ENCODE results near the gene PLA2G4E.

PLA2G4E gene

DNA sequence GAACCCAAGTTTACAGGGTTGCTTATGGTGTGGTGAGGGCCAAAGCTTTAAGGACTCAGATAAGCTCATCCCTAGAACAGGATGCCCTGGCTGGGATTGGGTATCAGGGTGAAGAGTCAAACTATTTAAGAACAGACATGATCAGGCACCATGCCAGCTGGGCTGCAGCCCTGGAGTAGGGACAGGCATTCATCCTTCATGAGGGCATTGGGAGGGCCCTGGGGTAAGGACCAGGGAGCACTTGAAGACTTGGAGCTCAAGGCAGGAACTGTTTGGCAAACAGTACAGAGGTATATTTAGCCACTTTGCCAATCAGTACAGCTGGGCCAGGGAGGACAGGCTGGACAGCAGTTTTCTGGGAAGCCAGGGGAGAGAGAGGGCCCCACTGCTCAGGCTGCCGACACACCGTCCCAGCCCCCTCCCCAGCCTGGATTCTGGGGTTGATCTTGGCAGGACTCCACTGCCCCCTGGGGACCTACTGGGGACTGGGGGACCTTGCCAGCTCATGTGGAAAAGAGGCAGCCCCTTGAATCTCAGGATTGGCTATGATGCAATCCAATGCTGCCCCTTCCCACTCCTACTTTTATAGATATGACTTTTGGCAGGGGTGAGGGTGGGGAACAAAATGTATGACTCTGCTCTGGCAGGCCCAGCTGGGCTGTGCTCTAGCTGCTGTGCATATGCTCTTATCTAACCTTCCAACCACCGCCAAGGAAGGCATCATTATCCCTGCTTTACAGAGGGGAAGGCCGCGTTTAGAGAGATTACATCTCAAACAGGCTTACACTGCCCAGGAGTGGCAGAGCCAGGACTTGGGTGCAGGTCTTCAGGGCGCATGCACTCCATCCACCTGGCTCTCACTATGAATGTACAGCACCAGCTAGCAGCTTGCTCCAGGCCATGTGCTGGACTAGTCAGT lies 2.3 kb downstream of the PLA2G4E start:
- no peak for DNase-seq (ENCODE audit: low read depth)

DNA sequence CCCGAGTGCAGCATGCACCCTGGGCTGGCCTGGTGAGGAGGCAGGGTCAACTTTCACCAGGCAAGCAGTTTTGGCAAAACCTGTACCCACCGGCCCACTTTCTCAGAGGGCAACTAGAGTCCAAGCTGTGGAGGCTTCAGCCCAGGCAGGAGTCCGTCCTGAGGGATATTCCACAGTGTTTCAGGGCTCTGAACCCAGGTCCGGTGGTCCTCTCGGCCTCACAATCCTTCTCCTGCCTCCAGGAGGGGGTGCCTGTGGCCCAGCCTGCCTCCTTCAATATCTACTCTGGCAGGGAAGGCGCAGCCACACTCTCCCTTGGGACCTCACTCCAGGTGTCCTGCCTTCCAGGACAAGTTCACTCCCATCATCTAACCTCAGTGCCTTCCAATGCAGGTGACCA lies 3.9 kb downstream of the PLA2G4E start:
- no peak for DNase-seq (ENCODE audit: low read depth)

DNA sequence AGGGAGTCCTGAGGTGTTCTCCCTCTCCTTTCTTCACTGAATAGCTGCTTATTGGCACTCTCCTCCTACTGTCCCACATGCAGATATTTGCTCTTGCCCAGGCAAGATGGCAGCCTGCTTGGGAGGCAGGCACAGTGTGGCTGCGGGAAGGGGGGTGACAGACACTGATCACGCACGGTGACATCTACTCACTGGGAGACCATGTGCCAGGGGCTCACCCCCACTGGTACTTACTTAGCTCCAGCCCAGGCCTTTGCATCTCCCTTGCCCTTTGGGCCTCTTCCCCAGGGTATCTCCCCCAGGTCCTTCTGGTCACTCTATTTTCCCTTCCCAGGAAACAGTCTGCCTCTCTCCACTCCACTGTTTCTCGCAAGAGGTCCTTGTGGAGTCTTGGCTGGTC lies 6.4 kb downstream of the PLA2G4E start:
- no peak for DNase-seq (ENCODE audit: low read depth)

DNA sequence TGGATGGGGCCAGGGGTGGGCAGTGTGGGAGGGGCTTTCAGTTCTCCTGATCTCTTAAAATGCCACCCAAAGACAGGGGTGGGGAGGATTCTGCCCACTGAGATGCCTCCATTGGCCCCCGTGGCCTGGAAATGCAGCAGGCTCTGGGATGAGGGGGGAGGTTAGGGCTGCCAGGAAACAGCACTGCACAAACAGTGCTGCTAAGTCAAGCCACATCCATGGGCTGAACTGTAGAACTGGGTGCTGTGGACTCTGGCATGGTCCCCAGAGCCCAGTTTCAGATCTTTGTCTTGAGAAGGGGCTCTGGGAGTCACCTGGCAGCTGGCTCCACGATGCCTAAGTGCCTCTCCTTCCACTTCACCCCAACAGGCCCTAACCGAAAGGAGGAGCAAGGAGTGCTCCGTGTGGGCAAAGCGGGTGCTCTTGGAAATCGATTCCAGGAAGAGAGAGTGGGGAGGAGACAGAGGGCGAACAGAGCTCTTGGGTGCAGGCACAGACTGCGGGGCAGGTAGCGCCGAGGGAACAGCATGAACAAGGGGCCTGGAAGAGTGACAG lies 7.8 kb downstream of the PLA2G4E start:
- no peak for DNase-seq (ENCODE audit: low read depth)

DNA sequence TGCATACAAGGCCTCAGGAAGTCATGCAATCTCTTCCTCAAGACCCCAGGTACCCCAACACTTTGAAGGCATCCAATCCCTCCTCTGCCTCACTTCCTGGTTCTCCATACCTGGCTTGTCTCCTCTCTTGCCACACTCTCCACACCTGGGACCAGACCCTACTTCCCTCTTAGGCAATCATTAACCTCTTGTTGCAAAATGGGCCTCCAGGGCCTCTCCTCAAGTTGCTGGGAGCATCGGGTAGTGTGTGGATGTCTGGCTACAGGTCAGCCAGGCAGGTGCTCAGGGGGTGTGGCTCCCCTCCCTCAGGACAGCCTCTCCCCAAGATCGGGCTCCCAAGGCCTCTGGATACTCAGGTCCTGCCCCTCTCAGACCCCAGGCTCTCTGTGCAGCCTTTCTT lies 8.6 kb downstream of the PLA2G4E start:
- no peak for DNase-seq (ENCODE audit: low read depth)

DNA sequence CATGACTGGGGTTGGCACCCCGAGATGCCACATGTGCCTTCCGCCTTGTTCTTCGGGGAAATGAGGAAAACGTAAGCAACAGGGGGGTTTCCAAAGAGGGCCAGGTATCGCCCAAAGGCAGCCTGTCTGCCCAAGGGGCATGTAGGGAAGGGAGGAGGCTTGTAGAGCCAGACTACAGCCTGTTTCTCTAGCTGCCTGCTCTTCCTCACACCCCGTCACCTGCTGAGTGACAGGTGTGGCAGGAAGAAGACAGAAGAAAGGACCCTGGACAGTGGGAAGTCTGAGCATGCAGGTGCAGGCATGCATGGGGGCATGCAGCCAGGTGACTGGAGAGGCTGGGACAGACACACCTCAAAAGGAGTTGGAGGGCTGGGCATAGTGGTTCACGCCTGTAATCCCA lies 9.8 kb downstream of the PLA2G4E start:
- no peak for DNase-seq (ENCODE audit: low read depth)

DNA sequence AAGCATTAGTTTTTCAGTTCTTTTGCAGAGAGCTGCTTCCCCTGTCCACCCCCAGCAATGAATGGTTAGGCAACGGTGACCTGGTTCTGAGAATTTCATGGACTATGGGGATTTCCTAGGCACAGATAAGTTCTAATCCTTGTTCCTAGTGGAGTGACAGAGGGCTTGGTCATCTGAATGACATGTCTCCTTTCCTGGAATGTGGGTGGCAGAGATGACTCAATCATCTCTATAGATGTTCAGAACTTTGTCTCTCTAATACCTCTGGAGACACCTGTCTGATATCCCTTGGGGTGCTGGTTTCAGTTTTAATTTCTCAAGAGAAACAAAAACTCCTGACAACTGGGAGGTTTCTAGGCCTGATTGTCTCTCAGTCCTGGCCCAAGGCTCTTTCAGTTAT lies 10.4 kb downstream of the PLA2G4E start:
- no peak for DNase-seq (ENCODE audit: low read depth)

DNA sequence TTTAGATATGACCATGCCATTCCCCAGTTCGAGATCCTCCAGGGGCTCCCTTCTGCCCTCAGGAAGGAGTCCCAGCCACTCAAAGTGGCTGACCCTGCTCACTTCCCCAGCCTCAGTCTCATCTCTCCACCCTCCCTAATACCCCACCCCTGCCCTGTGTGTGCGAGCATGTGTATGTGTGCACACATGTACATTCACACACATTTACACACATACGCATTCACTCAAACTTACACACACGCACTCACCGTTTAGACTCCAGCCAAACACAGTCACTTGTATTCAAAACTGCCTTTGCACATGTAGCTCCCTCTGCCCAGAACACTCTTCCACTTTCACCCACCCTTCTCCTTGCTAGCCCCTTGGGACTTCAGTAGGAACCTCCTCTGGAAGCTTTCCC lies 11.4 kb downstream of the PLA2G4E start:
- no peak for DNase-seq (ENCODE audit: low read depth)

DNA sequence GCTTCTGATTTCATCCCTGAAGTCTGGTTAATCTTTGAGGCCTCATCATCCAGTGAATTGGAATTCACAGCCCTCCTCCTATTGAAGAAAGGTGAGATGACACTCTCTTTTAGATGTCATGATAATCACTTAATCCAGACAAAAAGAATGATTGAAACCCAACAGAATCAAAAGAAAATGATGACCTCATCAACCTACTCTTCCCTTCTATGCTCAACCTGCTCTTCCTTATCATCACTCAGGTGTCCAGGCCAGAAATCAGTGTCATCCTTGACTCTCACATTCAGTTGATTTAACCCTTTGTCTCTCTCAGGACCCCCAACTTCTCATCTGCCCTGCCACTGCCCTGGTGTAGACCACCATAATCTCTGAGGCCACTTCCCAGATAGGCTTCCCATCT lies 11.8 kb downstream of the PLA2G4E start:
- DNase-seq (ENCODE audit: low read depth), result no peak

DNA sequence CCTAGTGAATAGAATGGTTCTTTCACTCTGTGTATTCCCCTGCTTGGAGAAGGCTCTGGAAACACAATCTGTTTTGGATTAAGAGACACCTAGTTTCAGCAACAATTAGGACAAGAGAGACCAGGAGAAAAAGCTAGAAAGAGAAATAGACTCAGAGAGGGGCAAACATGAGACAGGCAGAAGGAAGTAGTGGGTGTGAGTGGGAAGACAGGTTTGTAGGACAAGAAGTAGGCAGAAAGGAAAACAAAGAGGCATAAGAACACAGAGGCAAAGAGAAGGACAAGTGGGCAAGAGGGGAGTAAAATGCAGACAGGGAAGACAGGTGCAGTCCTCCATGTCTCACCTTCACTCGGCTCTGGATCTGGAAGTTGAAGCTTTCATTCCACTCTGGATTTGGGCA lies 13.5 kb downstream of the PLA2G4E start:
- DNase-seq (ENCODE audit: low read depth), result no peak

DNA sequence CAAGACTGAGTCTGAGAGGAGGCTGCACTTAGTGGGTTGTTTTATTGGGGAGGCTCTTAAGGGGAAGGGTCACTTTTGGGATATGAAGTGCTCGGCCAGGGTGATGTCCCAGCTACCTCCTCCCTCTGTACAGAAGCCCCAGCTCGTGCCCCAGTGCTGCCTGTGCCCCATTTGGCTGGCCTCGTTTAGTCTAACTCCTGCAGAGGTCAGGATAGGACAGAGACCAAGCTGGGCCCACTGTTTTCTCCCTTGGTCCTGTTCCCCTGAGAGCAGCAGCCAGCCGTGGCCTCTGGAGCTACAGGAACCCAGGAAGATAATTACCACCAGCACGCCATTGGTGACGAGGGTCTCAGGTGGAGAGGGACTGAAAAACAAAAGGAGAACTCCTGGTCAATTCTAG lies 18.5 kb downstream of the PLA2G4E start:
- DNase-seq (ENCODE audit: low read depth), result no peak

DNA sequence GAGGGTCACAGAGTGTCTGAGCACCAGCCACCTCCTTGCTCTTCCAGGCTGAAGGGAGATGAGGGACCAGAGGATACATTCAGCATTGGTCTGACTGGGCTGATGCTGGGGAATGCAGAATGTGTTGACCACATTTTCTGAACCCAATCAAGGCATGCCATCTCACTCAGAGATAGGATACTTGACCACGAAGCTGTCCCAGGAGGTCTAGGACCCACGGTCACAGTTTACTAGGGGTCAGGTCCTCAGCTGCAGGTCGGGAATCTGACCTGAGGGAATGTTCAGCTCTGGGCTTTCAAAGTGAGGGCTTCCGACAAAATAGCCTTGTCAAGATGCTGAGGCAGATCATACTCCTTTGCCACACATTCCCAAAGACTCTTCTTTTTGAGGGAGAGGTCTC lies 19.6 kb downstream of the PLA2G4E start:
- DNase-seq (ENCODE audit: low read depth), result no peak

DNA sequence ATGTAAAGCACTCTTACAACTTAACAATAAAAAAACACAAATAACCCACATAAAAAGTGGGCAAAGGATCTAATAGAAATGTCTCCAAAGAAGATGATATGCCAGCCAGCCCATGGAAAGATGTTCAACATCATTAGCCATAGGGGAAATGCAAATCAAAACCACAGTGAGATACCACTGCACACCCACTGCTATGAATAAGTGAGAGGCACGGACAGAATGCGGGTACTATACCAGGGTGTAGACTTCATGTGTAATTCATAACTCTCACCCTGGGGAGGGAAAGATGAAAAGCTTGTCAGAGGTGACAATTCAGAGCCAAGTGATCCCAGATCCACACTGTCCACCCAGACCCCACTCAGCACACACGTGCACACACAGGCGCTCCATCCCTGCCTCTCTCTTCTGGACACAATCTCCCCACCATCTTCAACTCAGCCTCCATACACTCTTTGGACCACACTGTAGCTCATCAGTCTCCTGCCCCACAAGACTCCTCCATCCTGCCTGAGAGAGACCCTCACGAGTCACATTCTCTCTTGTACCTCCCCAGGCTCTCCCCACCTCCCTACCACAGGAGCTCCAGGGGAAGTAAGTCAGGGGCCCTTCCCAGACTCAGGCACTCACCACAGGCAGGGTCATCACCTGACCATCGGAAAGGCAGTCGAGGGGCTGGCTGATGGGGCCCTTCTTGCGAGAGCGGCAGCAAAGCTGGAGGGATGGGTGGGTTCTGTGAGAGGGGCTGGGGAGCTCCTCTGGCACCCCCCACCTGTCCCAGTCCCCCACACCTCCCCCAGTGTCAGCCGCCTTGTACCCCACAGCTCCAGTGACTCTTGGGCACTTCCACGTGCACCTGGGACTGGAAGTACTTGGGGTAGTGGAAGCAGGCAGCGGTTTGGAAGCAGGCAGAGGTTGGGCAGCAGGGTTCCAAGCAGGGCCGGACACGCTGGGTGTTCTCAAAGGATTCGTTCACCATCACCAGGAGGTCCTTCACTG lies 21.3 kb downstream of the PLA2G4E start:
- no peak for DNase-seq (ENCODE audit: low read depth)

DNA sequence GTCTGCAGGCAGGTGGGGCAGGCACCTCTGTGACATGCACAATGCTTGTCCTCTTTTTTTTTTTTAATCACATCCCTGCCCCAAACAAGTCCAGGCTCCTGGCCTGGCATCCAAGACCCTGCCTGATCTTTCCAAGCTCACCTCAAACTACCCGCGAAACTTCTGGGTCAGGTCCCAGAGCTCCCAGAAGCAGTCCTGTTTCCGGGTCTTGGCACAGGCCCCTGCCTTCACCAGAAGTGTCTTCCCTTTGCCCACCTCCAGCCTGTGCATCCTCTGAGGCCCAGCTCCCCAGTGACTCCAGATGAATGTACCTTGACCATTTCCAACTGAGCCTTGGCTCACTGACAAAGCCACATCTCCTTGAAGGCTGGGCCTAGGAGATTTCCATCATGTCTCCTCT lies 23.0 kb downstream of the PLA2G4E start:
- DNase-seq (ENCODE audit: low read depth), result no peak

DNA sequence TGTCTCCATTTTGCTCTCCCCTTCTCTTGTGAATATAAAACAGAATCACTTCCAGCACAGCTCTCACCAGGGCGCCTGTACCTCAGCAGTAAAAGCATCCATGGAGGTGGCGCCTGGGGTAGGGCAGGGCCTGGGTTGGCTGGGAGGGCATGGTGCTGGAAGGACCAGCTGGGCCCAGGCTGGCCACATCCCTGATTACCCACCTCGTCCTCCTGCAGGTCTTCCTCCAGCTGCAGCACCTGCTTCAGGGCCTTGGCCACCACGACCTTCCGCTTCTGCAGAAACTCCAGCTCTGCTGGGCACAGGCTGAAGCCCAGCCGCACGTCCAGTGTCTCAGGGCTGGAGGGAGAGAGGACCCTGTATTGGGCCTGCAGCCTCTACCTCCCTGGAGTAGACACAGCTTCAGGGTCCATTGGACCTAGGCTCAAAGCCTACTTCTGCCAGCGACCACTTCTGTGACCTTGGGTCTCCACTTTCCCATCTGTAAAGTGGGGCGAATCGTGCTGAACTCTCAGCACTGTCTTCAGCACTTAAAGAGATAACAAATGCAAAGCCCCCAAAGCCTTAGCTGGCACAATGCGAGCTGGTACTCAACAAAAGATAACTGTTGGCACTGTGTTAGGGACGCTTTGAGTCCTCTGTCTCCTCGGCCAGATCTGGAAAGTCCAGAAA lies 23.8 kb downstream of the PLA2G4E start:
- DNase-seq (ENCODE audit: low read depth), result no peak

DNA sequence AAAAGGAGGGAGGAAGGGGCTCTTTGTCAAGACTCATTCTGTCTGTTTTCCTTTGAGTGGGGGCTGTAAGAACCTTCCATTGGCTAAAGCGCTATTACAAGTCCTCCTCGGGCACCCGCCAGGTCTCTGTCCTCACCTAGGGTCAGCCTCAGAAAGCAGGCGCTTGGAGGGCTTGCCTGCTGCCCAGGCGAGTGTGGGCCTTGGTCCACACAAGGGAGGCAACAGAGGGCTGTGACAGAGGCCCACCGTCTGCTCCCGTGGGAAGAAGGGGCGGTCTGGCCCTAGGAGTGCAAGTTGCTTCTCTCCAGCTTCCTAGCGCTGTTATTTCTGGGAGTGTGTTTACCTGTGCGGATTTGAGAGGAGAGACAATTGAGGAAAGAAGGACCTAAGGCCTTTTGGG lies 24.5 kb downstream of the PLA2G4E start:
- no peak for DNase-seq (ENCODE audit: low read depth)

DNA sequence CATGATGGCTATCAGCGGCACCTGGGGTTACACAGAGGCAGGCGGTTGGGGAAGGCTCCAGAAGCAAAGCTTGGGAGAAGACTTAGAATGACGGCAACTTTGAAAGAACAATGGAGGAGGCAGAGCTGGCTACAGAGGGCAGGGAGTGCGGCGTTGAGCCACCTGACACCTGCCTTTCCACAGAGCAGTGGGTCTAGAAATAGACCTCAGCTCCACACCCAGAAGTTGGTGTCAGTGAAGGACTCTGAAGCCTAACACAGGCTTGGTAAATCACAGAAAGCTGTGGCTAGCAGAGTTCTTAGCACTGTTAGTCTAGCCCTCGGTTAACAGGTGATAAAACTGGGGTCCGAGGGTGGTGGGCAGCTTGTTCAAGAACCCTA lies 25.4 kb downstream of the PLA2G4E start:
- no peak for DNase-seq (ENCODE audit: low read depth)

DNA sequence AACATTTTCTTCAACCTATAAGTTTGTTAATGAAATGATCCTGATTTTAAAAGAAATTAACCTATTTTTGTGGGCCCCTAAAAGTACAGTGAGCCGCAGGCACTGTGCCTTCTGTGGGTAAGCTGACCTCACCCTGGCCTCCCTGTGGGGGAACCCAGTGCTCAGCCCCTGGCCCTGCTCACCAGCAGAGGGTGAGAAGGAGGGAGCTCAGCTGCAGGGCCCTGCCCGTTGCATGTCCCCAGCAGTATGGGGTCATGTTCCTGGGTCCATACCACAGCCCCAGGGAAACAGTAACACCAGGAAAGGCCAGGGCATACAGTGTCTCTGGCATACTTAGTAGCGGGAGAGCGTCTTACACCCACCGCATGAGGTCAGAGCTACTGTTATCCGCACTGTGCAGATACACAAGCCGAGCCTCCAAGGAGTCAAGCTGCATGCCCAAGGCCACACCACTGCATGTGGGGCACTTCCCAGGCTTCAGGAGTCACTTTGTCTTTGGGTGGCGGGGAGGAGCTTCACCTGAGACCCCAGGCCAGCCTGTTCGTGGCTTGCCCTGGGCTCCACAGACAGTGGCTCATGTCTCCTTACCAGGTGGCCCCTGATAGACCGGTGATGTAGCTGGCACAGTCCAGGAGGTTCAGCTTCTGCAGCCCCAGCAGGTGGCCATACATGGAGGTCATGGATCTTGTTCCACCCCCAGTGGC lies 25.9 kb downstream of the PLA2G4E start:
- DNase-seq (ENCODE audit: low read depth), result no peak

DNA sequence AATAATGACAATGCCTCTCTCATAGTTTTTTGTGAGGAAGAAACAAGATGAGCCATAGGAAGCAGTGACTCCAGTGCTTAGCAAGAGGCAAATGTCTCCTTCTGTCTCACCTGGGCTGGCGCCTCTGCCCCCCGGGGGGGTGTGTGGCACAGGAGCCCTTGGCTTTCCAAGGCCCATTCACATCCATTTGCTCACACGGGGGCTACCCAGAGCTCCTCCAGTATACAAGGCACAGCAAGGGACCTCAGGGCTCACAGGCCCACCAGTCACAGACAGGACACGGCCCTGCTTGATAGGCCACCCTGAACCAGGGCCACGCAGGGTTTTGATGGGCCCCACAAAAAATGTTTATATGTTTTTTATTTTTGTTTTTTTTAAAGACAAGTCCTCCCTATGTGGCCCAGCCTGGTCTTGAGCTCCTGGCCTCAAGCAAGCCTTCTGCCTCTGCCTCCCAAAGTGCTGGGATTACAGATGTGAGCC lies 26.6 kb downstream of the PLA2G4E start:
- no peak for DNase-seq (ENCODE audit: low read depth)

DNA sequence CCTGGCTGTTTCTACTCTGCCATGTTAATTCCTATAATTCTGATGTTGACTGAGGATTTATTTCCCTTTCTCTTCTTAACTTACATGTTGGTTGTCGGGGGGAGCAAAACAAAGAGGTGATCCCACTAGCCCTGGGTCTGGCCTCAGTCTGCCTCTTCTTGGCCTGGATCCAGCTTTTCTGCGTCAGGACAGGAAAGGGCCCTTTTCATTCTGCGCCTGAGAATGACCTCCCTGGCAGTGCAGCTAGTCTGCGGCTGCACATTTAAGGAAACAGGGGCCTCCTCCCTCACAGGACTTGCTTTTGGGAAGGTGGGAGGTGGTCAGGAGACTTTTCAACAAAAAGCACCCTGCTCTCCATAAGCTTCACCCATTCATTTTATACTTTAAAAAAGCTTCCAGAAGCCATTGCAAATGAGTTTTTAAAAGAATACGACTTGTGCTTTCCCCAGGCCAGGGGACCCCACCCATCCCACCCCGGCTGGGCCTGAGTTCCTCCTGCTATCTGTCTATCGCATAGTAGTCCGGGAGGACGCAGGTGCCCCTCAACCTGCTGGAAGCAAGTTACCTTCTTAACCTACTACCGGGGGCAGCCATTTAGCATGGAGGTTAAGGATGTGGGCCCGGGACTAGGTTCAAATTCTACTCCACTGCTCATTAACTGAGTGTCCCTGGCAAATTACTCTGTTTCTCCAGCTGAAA lies 27.2 kb downstream of the PLA2G4E start:
- DNase-seq (ENCODE audit: low read depth), result no peak

DNA sequence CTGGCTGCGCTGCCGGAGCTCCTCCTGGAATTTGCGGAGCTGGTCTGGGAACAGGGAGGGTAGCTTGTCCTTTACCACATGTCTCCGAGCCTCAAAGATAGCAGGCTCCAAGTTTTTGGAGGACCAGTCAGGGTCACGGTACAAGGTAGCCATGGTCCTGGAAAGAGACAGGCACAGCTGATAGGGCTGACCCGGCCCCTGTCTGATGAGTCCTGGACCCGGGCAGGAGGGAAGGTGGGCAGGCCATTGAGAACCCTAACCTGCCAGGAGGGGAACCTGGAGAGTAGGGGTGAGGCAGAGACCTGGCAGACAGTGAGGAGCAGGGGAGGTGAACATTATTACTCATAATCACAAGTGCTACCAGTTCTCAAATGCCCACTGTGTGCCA lies 28.0 kb downstream of the PLA2G4E start:
- DNase-seq (ENCODE audit: low read depth), result no peak

All from activated T-cell treated with anti-CD3 and anti-CD28 coated beads for 1 hour (primary cell).